WTC11 (cell line): ENCODE data around the gene SYNGR3. TPM values are rescaled to one million over a fixed set of nuclear protein-coding genes. Genes with fewer than 3 reads are reported as not detected.

ENCODE experiments used
- ATAC-seq: fragments of 200-7000 bp; cut with Tn5 transposase; 2 replicates; pipeline ENCODE4 v1.10.0; 2021; ENCODE audit warnings: mild to moderate bottlenecking, moderate library complexity
- CTCF ChIA-PET: fragments of 300-600 bp; sonication (Branson Sonifier 250); formaldehyde crosslinking; loops from one replicate; lab custom pipeline; 2021; ENCODE audit warnings: antibody characterized with exemption; lab: Charles Lee
- POLR2A ChIA-PET: fragments of 350-600 bp; sonication (Branson Sonifier 250); formaldehyde crosslinking; loops from one replicate; lab custom pipeline; 2021; ENCODE audit warnings: antibody characterized with exemption; lab: Charles Lee
- DNase-seq: peaks from one replicate; pipeline ENCODE4 v3.0.0; 2021; ENCODE audit warnings: low spot score
- H3K27ac Mint-ChIP-seq: 2 replicates; pipeline ENCODE4 v1.8.0; 2021; ENCODE audit warnings: mixed read lengths
- H3K27me3 Mint-ChIP-seq: 2 replicates; pipeline ENCODE4 v1.8.0; 2021; ENCODE audit warnings: low read depth, mild to moderate bottlenecking, moderate library complexity, mixed read lengths
- H3K36me3 Mint-ChIP-seq: 2 replicates; pipeline ENCODE4 v1.8.0; 2021; ENCODE audit warnings: mixed read lengths
- H3K4me1 Mint-ChIP-seq: 2 replicates; pipeline ENCODE4 v1.8.0; 2022; ENCODE audit warnings: mixed read lengths
- H3K4me3 Mint-ChIP-seq: 2 replicates; pipeline ENCODE4 v1.8.0; 2021; ENCODE audit warnings: mild to moderate bottlenecking, moderate library complexity, mixed read lengths
- H3K9me3 Mint-ChIP-seq: 2 replicates; pipeline ENCODE4 v1.8.0; 2021; ENCODE audit warnings: mixed read lengths
- ATF6 ChIP-seq: sonication (generic); formaldehyde crosslinking; IDR thresholded peaks from 2 replicates; pipeline ENCODE4 v1.8.1; 2023; ENCODE audit warnings: mild to moderate bottlenecking, missing genetic modification reagents
- CTCF ChIP-seq: fragments of 200-600 bp; IDR thresholded peaks from 2 replicates; pipeline ENCODE4 v1.8.0; 2022; ENCODE audit warnings: antibody characterized with exemption
- E2F5 ChIP-seq: sonication (generic); formaldehyde crosslinking; IDR thresholded peaks from 2 replicates; pipeline ENCODE4 v1.8.1; 2022; ENCODE audit warnings: mild to moderate bottlenecking, moderate library complexity, missing genetic modification reagents
- ERG ChIP-seq: fragments of 250-450 bp; sonication (Bioruptor Pico); IDR thresholded peaks from 2 replicates; pipeline ENCODE4 v1.8.0; 2021; ENCODE audit warnings: mild to moderate bottlenecking
- FOXK1 ChIP-seq: sonication (generic); formaldehyde crosslinking; IDR thresholded peaks from 2 replicates; pipeline ENCODE4 v1.8.0; 2022; ENCODE audit warnings: mild to moderate bottlenecking, moderate library complexity, missing genetic modification reagents
- FOXP1 ChIP-seq: sonication (generic); formaldehyde crosslinking; IDR thresholded peaks from 2 replicates; pipeline ENCODE4 v1.8.0; 2022; ENCODE audit warnings: missing genetic modification reagents, mild to moderate bottlenecking, moderate library complexity, borderline replicate concordance
- GABPB1 ChIP-seq: sonication (generic); formaldehyde crosslinking; IDR thresholded peaks from 2 replicates; pipeline ENCODE4 v1.8.1; 2023; ENCODE audit warnings: mild to moderate bottlenecking, missing genetic modification reagents
- GTF2I ChIP-seq: fragments of 250-450 bp; sonication (Bioruptor Pico); conservative IDR thresholded peaks from 2 replicates; pipeline ENCODE4 v1.4.0; 2021; ENCODE audit warnings: mild to moderate bottlenecking
- IRF2 ChIP-seq: sonication (generic); formaldehyde crosslinking; IDR thresholded peaks from 2 replicates; pipeline ENCODE4 v1.8.0; 2022; ENCODE audit warnings: low read depth, missing genetic modification reagents, borderline replicate concordance
- JUN ChIP-seq: sonication (generic); formaldehyde crosslinking; IDR thresholded peaks from 2 replicates; pipeline ENCODE4 v1.8.0; 2023; ENCODE audit warnings: mild to moderate bottlenecking, missing genetic modification reagents
- OVOL2 ChIP-seq: fragments of 250-450 bp; sonication (Bioruptor Pico); IDR thresholded peaks from 2 replicates; pipeline ENCODE4 v1.9.0; 2021; ENCODE audit warnings: mild to moderate bottlenecking, borderline replicate concordance
- PREB ChIP-seq: sonication (generic); formaldehyde crosslinking; IDR thresholded peaks from 2 replicates; pipeline ENCODE4 v1.8.1; 2022; ENCODE audit warnings: mild to moderate bottlenecking, missing genetic modification reagents, moderate library complexity, borderline replicate concordance
- SP1 ChIP-seq: sonication (generic); formaldehyde crosslinking; conservative IDR thresholded peaks from 2 replicates; pipeline ENCODE4 v1.8.1; 2022; ENCODE audit warnings: missing genetic modification reagents
- TEAD1 ChIP-seq: sonication (generic); formaldehyde crosslinking; IDR thresholded peaks from 2 replicates; pipeline ENCODE4 v1.8.0; 2022; ENCODE audit warnings: mild to moderate bottlenecking, missing genetic modification reagents
- TEAD4 ChIP-seq: sonication (generic); formaldehyde crosslinking; IDR thresholded peaks from 2 replicates; pipeline ENCODE4 v1.8.0; 2022; ENCODE audit warnings: mild to moderate bottlenecking, missing genetic modification reagents
- USF1 ChIP-seq: sonication (generic); formaldehyde crosslinking; IDR thresholded peaks from 2 replicates; pipeline ENCODE4 v1.8.0; 2022; ENCODE audit warnings: mild to moderate bottlenecking, missing genetic modification reagents
- ZNF281 ChIP-seq: sonication (generic); formaldehyde crosslinking; IDR thresholded peaks from 2 replicates; pipeline ENCODE4 v1.8.0; 2023; ENCODE audit warnings: mild to moderate bottlenecking, missing genetic modification reagents
- ZNF512 ChIP-seq: sonication (generic); formaldehyde crosslinking; IDR thresholded peaks from 2 replicates; pipeline ENCODE4 v1.8.1; 2022; ENCODE audit warnings: missing genetic modification reagents, borderline replicate concordance
- ZNF532 ChIP-seq: fragments of 250-450 bp; sonication (Bioruptor Pico); IDR thresholded peaks from 2 replicates; pipeline ENCODE4 v1.9.0; 2021; ENCODE audit warnings: mild to moderate bottlenecking, borderline replicate concordance
- total RNA-seq: library from RNA; stranded (reverse); gene quantifications from 3 replicates; pipeline ENCODE4 v1.2.3, GENCODE V29; 2021

SYNGR3 gene
- total RNA-seq, 1 experiment from 2014 or later, result 41.5 TPM

- CTCF ChIA-PET, result interaction anchor here (1.0 to 3.8 kb wide), 2 partner anchors 9 to 21 kb away, joined by 3 to 29 read pairs; partner anchors contain the start of gene MSRB1
- POLR2A ChIA-PET, result no interaction called here
- no peak overlapping the region for H3K27ac Mint-ChIP-seq
- peaks cover 4% of the 10 kb centered on the region for H3K4me1 Mint-ChIP-seq
- peaks cover 8% of the 10 kb centered on the region; the same call in 1 of the 2 replicates for H3K27me3 Mint-ChIP-seq
- ATAC-seq, result no peak
- H3K9me3 Mint-ChIP-seq, result no peaks in the 10 kb centered on the region
- TF ChIP-seq FOXP1 (CRISPR knock-in tag), result no peak
- TF ChIP-seq SP1, result no peak
- no peak for TF ChIP-seq ZNF532 (CRISPR knock-in tag)
- TF ChIP-seq PREB (CRISPR knock-in tag), result no peak
- TF ChIP-seq USF1, result no peak
- TF ChIP-seq CTCF, result no peak
- no peak for TF ChIP-seq OVOL2 (CRISPR knock-in tag)
- no peak for TF ChIP-seq E2F5 (CRISPR knock-in tag)
- no peak for TF ChIP-seq ATF6 (CRISPR knock-in tag)
- no peak for TF ChIP-seq IRF2
- TF ChIP-seq JUN (CRISPR knock-in tag), result no peak
- no peak for TF ChIP-seq GTF2I (CRISPR knock-in tag)
- no peak for TF ChIP-seq TEAD1 (CRISPR knock-in tag)
- TF ChIP-seq GABPB1 (CRISPR knock-in tag), result no peak
- no peak for TF ChIP-seq FOXK1 (CRISPR knock-in tag)
- no peak for TF ChIP-seq TEAD4 (CRISPR knock-in tag)
- TF ChIP-seq ERG (CRISPR knock-in tag), result no peak
- TF ChIP-seq ZNF281 (CRISPR knock-in tag), result no peak
- TF ChIP-seq ZNF512 (CRISPR knock-in tag), result no peak
- no peaks in the 10 kb centered on the region for H3K36me3 Mint-ChIP-seq
- DNase-seq, result no peak
- H3K4me3 Mint-ChIP-seq, result no peak overlapping the region
Measured at GRCh38 chr16:1950559-1950958, 39.2 kb upstream of the SYNGR3 start.
